HG02885 (cell line): ENCODE measurements around the gene CCL4.
"Not testable (repeated sequence)": the region's sequence is repeated elsewhere in the genome, so short reads cannot be mapped to it uniquely, and the experiment has no call there.

Source experiments
- ATAC-seq: cut with Tn5 transposase; IDR thresholded peaks from one replicate; pipeline ENCODE4 v1.9.1; 2021; ENCODE audit warnings: mild to moderate bottlenecking; ENCODE audit not compliant: unreplicated experiment, poor library complexity

Gene CCL4

DNA sequence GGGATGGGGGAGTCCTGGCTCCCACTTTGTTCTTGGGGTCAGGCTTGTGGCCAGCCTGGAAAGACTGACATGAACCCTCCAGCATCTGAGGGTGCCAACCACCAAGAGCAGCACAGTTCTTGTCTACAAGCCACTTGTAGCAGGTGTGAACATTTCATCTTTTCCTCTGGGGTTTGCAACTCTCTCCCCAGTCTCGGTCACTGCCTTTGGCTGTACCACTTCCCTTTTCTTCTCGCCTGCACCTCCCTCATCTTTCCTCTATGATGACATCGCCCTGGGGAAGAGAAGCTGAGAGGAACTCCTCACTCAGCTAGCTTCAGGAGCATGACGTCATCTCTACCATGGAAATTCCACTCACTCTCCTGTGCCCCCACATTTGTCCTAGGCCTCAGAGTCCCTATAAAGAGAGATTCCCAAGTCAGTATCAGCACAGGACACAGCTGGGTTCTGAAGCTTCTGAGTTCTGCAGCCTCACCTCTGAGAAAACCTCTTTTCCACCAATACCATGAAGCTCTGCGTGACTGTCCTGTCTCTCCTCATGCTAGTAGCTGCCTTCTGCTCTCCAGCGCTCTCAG is at the start of gene CCL4:
TSS of gene CCL4 (plus strand) at position 427 of the 575 bp plus-strand sequence. CDS start at position 506, 79 bp downstream.
- peak; percentile 73 for ATAC-seq

DNA sequence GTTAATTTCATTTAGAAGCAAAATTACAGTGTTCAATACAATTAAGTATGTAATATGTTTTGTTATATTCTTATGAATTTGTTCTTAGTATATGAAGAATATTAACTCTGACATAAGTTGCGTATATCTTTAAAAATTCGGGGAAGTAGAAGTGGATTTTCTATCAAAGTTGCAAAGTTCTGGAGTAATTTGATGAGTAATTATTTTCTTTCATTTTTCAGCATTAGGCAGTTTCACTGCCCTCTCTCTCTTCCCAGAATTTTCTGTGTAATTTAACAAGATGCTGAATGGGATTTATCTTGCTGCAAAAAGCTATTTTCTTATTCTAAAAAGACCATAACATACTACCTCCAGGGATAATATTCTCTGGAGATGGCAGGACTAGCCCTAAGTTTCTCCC is 48.5 kb upstream of the CCL4 start:
- ATAC-seq, result no peak

DNA sequence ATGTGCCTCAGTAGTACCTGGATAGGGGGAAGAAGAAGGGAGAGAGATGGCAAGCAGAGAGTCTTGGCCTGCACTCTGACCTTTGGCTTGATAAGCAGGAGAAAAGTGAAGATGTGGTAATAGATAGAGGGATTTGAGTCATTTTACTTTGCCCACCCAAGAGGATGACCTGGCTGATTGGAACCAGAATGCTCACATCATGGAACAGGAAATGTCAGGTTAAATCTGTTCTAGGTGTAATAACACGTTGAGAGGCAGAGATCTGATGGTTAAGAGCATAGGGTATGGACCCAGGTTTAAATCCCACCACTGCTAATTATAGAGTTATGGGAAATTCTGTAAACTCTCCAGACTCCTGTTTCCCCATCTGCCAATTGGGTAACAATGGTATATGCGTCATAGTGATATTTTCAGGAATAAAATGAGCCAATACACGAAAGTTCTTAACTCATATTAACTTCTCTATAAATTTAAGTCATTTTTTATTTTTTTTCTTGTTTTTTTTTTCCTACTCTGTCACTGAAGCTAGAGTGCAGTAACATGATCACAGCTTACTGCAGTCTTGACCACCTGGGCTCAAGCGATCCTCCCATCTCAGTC is 47.6 kb upstream of the CCL4 start:
- no peak for ATAC-seq

DNA sequence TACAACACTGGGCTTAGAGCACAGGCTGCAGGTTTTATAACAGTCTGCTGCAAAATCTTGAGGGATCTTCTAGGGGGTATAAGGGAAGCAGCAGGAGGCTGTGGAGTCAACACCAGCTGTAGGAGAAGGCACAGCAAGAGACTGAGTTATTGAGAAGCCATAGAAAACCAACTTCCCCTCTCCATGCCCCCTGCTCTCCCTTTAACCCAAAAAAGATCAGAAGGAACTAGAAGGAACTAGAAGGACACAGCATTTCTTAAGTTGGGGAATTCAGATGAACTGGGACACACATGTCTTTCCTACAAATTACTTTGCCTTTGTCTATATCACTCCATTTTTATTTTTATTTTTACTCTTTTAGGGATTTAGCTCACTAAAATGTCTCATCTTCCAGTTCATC is 45.7 kb upstream of the CCL4 start:
- no peak for ATAC-seq

DNA sequence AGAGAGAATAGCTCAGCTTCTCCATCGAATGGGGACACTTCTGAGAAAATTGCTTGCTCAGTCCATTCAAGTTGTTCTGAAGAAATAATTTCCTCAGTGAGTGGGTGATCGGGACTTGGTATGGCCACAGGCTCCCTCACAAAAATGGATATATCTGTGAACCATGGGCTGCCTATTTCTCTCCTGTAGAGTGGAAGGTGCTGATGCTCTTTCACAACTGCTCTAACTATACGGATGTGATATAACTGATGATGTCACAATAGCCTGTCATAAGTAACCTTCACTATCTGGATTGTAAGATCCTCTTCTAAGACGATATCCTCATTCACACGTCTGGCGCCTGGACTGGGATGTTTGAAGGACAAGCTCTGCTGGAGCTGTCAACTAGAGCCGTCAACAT is 44.2 kb upstream of the CCL4 start:
- ATAC-seq, result no peak

DNA sequence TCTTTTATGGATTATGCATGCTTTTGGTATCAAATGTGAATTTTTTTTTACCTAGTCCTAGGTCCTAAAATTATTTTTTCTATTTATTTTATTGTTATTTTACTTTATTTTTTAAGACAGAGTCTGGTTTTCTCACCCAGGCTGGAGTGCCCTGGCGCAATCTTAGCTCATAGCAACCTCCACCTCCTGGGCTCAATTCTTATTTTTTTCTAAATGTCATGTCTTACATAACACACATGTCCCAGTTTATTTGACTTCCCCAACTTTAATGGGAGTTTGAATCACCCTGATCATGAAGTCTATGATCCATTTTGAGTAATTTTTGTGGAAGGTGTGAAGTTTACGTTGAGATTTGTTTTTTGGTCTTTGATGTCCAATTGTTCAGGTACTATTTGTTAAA is 42.8 kb upstream of the CCL4 start:
- ATAC-seq, result no peak

DNA sequence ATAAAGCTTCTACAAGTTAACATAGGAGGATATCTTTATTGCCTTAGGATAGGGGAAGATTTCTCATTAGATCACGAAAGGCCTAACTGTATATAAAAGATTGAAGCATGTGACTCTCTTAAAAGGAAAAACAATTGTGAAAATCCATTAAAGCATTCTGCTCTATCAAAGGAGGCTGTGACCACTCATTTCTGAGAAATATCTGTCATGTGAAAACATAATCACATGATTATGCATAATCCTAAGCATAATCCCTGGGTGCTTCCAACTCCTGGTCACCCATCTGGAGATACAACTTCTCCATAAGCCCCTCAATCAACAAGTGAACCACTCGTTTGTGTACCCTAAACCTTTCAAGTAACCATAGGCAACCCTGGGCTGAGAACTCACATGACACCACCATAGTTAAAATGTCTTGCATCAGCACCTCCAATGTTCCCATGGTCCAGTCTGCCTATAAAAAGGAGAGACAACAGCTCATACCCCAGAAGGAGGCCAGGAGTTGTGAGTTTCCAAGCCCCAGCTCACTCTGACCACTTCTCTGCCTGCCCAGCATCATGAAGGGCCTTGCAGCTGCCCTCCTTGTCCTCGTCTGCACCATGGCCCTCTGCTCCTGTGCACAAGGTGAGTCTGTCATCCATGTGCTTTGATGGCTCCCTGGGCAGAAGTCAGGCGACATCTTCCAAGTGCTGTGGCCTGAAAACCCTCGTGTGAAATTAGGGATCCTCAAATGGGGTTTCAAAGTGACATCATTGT is 39.7 kb upstream of the CCL4 start, which contains the start of gene CCL18:
TSS of gene CCL18 (plus strand) at position 487 of the 756 bp plus-strand sequence. CDS start at position 558, 71 bp downstream.
- no peak for ATAC-seq

DNA sequence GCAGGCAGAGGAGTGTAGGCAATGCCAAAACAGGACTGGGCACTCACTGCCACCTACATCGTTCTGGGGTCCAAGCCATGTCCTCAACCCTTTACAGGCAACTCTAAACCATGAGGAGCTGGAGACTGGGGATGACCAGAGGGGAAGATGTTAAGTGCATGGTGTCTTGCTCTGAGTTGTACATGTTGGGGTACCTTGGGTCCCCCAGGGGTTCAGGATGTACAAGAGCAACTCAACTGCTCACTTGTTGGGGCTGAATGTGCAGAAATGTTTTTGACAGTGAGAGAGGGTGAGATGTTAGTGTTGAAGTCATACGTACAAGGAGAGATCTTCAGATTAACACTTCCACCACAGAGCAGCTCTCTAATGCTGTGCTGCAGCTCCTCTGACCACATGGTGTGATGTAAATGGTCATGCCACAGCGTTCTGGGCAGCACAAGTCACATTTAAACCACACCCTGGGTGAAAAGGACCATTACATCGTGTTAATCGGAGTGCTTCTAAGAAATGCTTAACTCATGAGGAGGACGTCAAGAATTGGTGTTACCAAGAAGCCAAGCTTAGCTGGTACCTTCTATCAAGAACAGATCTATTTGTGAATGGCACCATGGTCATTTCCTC is 37.2 kb upstream of the CCL4 start:
- no peak for ATAC-seq

DNA sequence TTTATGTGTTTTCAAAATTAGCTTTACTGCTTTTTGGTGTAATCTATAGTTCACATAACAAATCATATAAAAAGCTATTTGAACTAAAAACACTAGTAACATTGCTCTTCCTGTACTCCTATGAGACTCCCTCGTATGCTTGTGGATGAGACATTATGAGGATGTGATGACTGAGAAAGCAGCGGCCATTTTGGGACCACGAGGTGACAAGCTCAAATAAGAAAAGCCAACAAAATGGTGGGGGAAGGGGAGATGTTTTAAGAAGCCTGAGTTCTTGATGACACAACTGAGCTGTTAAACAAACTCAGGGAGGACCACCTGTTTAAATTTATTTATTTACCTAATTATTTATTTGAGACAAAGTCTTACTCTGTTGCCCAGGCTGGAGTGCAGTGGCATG is 35.1 kb upstream of the CCL4 start:
- no peak for ATAC-seq

DNA sequence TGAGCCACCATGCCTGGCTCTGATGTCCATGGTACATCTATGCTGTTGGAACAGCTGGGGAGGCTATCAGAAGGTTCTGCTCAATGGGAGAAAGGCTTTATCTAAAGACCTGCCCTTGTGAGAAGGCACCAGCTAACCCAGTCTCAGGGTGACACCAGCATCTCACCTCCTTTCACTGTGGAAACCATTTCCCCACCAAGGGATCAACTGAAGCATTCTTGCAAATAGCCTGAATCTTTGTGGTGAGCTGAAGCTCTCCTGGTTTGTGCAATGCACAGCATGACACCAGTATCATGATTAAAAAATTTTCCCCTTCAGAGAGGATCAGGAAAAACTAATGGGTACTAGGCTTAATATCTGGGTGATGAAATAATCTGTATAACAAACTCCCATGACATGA is 34.5 kb upstream of the CCL4 start:
- no peak for ATAC-seq

DNA sequence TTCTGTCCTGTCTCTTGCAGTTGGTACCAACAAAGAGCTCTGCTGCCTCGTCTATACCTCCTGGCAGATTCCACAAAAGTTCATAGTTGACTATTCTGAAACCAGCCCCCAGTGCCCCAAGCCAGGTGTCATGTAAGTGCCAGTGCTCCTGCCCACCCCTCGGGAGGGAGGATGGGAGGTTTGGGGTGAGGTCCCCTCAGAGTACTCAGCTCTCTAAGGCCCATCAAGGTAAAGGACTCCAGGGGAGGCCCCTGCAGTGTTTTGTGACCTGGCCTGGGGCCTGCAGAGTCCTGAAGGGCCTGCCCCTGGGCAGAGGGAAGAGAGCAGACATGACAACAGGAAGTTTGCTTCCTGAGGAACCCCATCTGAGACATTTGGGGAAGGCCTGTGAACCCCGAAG is 33.2 kb upstream of the CCL4 start:
- no peak for ATAC-seq

DNA sequence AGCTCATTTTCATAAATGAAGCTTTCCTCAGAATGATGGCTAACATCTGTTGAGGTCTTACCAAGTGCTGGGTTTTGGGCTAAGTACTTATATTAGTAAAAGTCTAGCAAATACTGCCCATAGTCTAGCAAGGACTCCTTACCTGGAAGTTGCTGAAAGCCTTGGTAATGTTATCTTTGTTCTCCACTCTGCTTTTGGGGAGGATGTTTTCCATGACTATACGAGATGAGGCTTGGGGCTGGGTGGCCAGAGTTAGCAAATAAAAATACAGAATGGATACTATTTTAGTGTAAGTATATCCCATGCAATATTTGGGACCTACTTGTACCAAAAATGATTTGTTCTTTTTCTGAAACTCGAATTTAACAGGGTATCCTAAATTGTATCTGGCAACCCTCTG is 31.9 kb upstream of the CCL4 start:
- ATAC-seq, result no peak

DNA sequence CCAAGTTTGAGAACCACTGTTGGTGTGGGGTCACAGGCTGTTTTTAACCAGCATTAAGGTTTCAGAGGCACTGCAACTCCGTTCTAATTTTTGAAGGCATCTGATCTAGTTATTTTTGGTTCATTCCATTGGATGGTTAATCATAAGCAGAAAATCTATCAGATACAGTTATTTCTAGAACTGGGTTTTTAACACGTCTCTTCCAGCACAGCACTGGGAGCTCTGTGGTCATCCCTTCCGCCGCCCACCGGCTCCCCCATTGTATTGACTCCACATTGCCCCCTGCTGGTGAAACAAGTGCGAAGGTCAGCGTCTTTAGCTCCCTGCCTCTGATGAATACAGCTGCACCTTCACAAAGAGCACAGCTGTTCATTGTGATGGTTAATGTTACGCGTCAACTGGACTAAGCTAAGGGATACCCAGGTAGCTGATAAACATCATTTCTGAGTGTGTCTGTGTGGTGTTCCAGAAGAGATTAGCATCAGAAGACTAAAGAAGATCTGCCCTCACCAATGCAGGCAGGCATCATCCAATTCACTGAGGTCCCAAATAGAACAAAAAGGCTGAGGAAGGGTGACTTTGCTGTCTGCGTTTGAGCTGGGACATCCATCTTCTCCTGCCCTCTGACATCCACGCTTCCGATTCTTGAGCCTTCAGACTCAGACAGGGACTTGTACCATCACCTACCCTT is 31.1 kb upstream of the CCL4 start:
- ATAC-seq, result peak; percentile 43

DNA sequence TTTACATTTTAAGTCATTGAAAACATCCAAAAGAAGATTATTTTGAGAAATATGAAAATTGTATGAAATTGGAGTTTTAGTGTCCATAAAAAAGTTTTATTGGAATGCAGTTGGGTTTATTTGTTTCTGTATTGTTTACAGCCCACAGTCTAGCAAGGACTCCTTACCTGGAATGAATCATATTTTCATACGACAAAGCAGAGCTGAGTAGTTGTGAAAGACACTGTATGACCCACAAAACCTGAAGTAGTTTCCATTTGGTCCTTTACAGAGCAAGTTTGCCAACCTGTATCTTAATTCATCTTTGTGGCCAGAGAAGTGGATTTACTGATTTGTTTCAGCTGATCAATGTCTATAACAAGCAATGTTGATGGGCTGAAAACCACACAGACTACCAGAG is 29.3 kb upstream of the CCL4 start:
- no peak for ATAC-seq

DNA sequence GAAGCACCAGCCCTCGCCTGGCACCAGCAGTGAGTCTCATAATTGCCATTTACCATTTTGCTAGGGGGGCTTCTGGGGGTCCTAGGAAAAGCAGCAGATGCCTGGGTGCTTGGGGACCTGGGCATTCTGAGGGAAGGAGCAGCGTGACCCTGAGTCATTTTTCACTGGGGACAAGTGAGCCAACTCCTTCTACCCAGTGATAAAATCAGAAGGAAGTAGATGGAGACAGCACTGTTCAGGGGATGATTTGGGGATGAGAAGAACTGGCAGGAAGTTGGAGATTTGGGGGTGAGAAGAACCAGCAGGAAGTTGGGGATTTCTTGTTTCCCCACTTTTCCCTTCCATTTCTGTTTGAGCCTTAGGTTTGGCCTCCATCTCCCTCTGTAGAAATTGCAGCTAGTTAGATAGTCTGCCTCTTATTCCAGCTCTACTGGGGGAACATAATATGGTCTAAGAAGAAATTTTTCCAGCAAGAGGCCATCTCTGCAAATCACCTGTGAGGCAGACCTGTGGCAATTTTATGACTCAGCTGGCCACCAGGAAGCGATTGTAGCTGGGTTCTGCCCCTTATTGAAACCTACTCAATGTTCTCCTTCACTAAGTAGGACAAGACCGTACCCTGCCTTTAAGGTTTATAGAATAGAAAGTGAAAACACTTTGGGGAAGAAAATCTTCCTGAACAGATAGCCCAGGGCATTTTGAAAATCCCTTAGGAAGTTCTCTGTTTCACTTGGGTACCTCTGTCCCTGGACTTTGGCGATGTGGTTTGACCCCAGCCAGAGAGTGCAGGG is 21.8 kb upstream of the CCL4 start:
- ATAC-seq, result not testable (repeated sequence)

DNA sequence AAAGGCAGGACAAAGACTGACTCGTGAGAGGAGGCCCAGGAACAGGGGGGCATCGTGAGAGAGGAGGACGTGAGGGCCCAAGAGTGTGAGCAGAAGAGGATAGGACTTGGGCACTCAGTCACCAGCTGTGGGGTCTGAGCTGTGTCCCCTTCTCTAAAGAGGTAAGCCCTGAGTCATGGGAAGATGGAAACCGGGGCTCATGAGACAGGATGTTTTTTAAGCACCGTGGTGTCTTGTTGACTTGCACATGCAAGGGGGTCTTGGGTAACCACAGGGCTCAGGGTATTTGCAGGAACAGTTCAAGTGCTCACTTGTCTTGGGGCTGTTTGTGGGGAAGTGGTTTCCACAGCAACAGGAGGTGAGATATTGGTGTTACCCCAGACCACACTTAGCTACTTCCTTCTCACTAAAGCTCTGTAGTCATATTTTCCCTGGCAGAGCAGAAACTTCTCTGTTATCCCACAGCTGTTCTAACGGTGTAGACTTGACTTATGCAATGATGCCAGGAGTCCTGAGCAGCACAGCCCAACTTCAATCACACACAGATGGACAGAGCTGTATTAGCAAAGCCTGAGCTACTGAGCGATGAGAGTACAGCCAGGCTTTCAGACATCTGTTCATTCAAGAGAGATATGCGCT is 21.0 kb upstream of the CCL4 start:
- ATAC-seq, result not testable (repeated sequence)

DNA sequence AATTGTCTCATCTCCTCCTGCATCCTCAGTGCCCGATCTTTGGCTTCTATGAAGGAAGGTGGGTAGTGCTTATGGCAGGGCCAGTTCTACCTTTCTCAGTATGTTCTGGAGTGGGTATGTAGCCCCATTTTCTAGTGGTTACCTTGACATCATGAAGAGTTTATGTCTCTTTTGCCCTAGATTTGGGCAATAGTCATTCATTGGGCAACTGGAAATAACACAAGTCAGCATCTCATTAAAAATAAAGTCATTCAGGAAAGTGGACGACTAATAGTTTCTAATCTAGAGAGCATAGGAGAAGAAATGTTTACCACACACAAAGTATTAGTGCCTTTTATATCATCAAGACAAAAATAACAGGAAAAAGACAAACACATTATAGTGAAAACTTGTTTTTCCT is 19.9 kb upstream of the CCL4 start:
- not testable (repeated sequence) for ATAC-seq

DNA sequence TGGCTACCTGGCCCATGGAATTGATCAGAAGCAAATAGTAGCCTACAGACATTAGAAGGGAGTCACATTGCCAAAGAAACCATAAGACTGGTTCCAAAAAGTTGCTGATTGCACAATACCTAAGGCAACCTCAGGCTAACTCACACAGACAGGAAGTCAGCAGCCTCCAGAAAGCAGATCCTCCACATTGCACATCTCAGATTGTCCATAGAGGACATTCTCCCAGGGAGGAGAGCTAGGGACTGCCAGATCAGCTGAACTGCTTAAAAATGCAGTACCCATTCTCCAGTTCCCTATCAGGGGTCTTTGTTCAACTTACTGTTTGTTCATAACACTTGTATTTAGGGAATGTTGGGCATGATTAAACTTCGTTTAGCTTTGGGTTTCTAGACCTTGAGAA is 17.9 kb upstream of the CCL4 start:
- no peak for ATAC-seq

DNA sequence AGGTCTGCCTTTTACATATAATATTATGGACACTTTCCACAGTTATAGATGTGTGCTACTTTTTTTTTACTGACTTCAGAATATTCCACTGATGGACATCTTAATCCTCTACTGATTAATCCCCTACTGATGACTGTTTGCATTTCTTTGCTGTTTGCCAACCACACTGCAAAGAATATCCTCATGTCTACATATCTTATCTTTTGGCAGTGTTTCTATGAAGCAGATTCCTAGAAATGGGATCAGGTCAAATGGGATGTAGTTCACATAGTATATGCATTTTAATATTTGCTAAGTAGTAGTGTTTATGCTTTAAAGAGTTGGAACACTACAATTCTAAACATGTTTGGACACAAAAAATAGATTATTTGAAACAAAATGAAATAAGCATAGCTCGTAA is 16.8 kb upstream of the CCL4 start:
- ATAC-seq, result no peak
